Stomach (tissue), 4 donors: ENCODE results near the gene MAST2.

Experiments used
- CTCF ChIP-seq, 7 experiments: fragments of 450-650 bp in 4 of 7; fragments of 200-600 bp in 3 of 7; sonication (generic) in 3 of 7; IDR thresholded peaks; one replicate each; pipeline ENCODE4 v1.5.1; 2016 to 2019; ENCODE audit warnings: antibody characterized with exemption in 7 of 7, control low read depth in 2 of 7, mild to moderate bottlenecking in 1 of 7
- EP300 ChIP-seq: sonication (generic); formaldehyde crosslinking; IDR thresholded peaks from one replicate; pipeline ENCODE4 v1.6.1; 2017; ENCODE audit warnings: antibody characterized with exemption
- POLR2A ChIP-seq, 4 donors: fragments of 450-650 bp; IDR thresholded peaks; one replicate each; pipeline ENCODE4 v1.6.1; 2016; ENCODE audit warnings: antibody characterized with exemption in 4 of 4, control low read depth in 2 of 4, mild to moderate bottlenecking in 1 of 4, moderate library complexity in 1 of 4
- POLR2AphosphoS5 ChIP-seq, 3 donors: sonication (generic); formaldehyde crosslinking; IDR thresholded peaks; one replicate each; pipeline ENCODE4 v1.6.1; 2016; ENCODE audit warnings: antibody characterized with exemption in 3 of 3

DNA sequence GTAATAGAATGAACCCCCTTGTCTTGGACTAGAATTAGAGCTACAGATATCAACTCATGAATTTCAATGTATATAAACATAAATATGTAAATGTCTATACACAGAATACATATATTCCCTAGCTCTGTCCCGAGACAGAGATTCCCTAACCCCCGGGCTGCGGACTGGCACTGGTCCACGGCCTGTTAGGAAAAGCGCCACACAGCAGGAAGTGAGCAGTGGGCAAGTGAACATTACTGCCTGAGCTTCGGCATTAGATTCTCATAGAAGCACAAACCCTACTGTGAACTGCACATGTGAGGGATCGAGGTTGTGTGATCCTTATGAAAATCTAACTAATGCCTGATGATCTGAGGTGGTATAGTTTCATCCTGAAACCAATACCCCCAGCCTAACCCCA is 277.8 kb downstream of the MAST2 start:
- no peak for TF ChIP-seq CTCF (IDR thresholded peaks at IDR 0.05)
- no peak for TF ChIP-seq POLR2A (IDR thresholded peaks at IDR 0.05)
- TF ChIP-seq EP300 = no peak
- TF ChIP-seq POLR2AphosphoS5 (IDR thresholded peaks at IDR 0.05) = no peak
